ENCODE results near the gene MEGF8.

MEGF8 gene

DNA sequence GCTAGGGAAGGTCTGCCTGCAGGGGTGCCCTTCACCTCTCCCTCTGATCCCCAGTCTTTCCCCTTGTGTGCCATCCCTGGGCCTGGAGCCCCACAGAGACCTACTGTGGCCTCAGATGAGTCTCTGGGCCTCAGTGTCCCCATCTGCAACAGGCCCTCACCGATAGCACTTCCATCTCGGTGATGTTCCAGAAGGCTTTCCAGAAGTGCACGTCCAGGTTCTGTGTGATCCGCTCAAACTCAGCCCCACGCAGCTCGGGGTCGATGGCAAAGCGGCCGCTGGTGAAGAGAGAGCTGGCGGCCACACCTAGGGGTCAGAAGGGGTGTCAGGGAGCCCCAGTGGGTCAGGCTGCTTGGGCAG, 82.4 kb downstream of the MEGF8 start:
- Histone ChIP-seq H3K4me2 (ENCODE audit: low read depth, low read length, poor library complexity, severe bottlenecking) (no peak overlapping the region), H3K79me2 (ENCODE audit: insufficient read depth, low read length) (no peaks in the 10 kb centered on the region), H3K9me3 (ENCODE audit: insufficient read depth, low read length) (no peaks in the 10 kb centered on the region), H3K4me3 (ENCODE audit: insufficient read depth, low read length, poor library complexity, severe bottlenecking) (no peak overlapping the region), H3K27me3 (ENCODE audit: low read length) (no peaks in the 10 kb centered on the region), H3K9ac (ENCODE audit: low read length) (no peak overlapping the region), H2AFZ (ENCODE audit: low read depth, low read length, severe bottlenecking) (no peak overlapping the region), H3K36me3 (ENCODE audit: low read length) (no peaks in the 10 kb centered on the region), H3F3A (ENCODE audit: insufficient read depth) (no peaks in the 10 kb centered on the region), H4K20me1 (ENCODE audit: low read depth, low read length) (no peaks in the 10 kb centered on the region), H3K27ac (ENCODE audit: low read depth, low read length) (no peak overlapping the region), H3K9me2 (replicated peaks; ENCODE audit: insufficient read depth, low read length) (no peaks in the 10 kb centered on the region)
- no peak for TF ChIP-seq EZH2phosphoT487 (conservative IDR thresholded peaks at IDR 0.05; ENCODE audit: low read length)
- TF ChIP-seq, protein P1, sequence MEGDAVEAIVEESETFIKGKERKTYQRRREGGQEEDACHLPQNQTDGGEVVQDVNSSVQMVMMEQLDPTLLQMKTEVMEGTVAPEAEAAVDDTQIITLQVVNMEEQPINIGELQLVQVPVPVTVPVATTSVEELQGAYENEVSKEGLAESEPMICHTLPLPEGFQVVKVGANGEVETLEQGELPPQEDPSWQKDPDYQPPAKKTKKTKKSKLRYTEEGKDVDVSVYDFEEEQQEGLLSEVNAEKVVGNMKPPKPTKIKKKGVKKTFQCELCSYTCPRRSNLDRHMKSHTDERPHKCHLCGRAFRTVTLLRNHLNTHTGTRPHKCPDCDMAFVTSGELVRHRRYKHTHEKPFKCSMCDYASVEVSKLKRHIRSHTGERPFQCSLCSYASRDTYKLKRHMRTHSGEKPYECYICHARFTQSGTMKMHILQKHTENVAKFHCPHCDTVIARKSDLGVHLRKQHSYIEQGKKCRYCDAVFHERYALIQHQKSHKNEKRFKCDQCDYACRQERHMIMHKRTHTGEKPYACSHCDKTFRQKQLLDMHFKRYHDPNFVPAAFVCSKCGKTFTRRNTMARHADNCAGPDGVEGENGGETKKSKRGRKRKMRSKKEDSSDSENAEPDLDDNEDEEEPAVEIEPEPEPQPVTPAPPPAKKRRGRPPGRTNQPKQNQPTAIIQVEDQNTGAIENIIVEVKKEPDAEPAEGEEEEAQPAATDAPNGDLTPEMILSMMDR (IDR thresholded peaks at IDR 0.05; ENCODE audit: insufficient read depth, low read length, poor library complexity, severe bottlenecking), result no peak

DNA sequence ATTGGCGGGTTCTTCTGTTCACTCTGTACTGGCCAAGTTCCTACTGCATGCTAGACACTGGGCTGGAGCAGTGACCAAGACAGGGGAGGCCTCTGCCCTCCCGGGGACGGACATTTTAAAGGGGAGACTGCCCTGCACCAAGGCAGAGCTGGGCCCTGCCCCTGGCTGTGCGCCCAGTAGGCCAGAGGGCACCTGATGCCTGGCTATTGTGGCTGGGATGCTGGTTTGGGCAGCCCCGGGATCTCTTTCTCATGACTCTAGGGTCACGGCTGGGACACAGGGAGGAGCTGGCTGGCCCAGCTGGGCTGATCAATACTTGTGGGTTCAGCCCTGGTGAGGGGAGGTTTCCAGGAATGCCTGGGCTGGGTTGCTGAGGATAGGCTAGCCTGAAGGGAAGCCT, 84.0 kb downstream of the MEGF8 start:
- Histone ChIP-seq H3K36me3 (ENCODE audit: low read length) (no peaks in the 10 kb centered on the region), H3K9me3 (ENCODE audit: insufficient read depth, low read length) (no peaks in the 10 kb centered on the region), H3K4me3 (ENCODE audit: insufficient read depth, low read length, poor library complexity, severe bottlenecking) (no peak overlapping the region), H3F3A (ENCODE audit: insufficient read depth) (no peaks in the 10 kb centered on the region), H2AFZ (ENCODE audit: low read depth, low read length, severe bottlenecking) (no peak overlapping the region), H3K27me3 (ENCODE audit: low read length) (no peaks in the 10 kb centered on the region), H3K27ac (ENCODE audit: low read depth, low read length) (no peak overlapping the region), H3K9me2 (replicated peaks; ENCODE audit: insufficient read depth, low read length) (no peaks in the 10 kb centered on the region), H4K20me1 (ENCODE audit: low read depth, low read length) (no peaks in the 10 kb centered on the region), H3K4me2 (ENCODE audit: low read depth, low read length, poor library complexity, severe bottlenecking) (no peak overlapping the region), H3K79me2 (ENCODE audit: insufficient read depth, low read length) (no peaks in the 10 kb centered on the region), H3K9ac (ENCODE audit: low read length) (no peak overlapping the region)
- no peak for TF ChIP-seq EZH2phosphoT487 (conservative IDR thresholded peaks at IDR 0.05; ENCODE audit: low read length)
- TF ChIP-seq, protein P1 (IDR thresholded peaks at IDR 0.05; ENCODE audit: insufficient read depth, low read length, poor library complexity, severe bottlenecking), result no peak

DNA sequence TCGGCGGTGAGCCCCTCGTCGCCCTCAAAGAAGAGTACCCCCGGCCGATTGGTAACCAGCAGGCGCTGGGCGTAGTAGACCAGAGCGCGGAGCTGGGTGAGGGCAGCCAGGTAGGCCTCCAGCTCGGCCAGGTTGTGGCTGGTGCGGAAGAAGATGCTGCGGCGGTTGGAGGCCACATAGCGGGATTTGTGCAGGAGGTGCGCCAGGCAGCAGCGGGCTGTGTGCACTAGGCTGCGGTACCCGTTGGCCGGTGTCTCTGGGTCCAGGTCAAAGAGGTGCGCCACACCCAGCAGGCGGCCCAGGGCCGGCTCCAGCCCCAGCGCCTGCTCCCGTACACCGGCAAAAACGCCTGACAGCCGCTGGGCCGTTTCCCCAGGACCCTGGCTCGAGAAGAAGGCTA, 84.9 kb downstream of the MEGF8 start:
- Histone ChIP-seq H3K36me3 (ENCODE audit: low read length) (no peaks in the 10 kb centered on the region), H2AFZ (ENCODE audit: low read depth, low read length, severe bottlenecking) (no peak overlapping the region), H4K20me1 (ENCODE audit: low read depth, low read length) (no peaks in the 10 kb centered on the region), H3K27me3 (ENCODE audit: low read length) (no peaks in the 10 kb centered on the region), H3K9me3 (ENCODE audit: insufficient read depth, low read length) (no peaks in the 10 kb centered on the region), H3K27ac (ENCODE audit: low read depth, low read length) (no peak overlapping the region), H3K9ac (ENCODE audit: low read length) (no peak overlapping the region), H3K4me2 (ENCODE audit: low read depth, low read length, poor library complexity, severe bottlenecking) (no peak overlapping the region), H3K9me2 (replicated peaks; ENCODE audit: insufficient read depth, low read length) (no peaks in the 10 kb centered on the region), H3K79me2 (ENCODE audit: insufficient read depth, low read length) (no peaks in the 10 kb centered on the region), H3F3A (ENCODE audit: insufficient read depth) (no peaks in the 10 kb centered on the region), H3K4me3 (ENCODE audit: insufficient read depth, low read length, poor library complexity, severe bottlenecking) (no peak overlapping the region)
- no peak for TF ChIP-seq EZH2phosphoT487 (conservative IDR thresholded peaks at IDR 0.05; ENCODE audit: low read length)
- TF ChIP-seq, protein P1 (IDR thresholded peaks at IDR 0.05; ENCODE audit: insufficient read depth, low read length, poor library complexity, severe bottlenecking), result no peak
